ENCODE data around the gene DMPK. TPM values are rescaled to one million over a fixed set of nuclear protein-coding genes. Genes with fewer than 3 reads are reported as not detected.

The DMPK gene
- polyA plus RNA-seq, 1 of the 3 experiments (the other 2 are of a cell fraction), result 92.2 TPM

DNA sequence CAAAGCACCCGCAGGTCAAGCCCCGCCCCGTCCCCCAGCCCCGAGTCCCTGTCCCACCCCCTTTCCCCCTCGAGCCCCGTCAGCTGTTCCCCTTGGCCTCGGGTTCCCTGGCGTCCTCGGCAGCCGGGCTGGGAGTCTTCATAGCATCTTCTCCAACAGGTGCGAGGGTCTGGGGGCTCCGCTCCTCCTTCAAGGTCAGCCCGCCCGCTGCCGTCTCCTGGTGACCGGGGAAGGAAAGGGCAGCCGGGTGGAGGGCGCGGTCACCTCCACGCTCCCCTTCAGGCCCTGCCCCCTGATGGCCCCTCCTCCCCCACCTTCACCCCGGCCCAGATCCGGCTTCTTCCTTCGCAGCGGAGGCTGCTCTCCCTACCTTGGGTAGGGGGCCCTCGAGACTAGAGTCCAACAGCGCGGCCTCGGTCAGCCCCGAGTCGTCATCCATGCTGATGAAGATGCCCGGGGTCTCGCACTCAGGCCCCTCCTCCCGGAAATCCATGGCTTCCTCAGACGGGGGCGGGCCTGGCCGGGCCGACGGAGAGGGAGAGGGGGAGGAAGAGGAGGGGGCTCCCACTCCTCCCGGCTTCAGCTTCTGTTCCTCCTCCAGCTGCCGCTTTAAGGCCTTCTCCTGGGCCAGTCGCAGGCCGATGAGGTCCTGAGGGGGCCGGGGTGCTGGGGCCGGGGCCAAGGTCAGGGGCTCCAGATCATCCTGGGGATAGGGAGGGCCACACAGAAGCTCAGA is 33.4 kb upstream of the DMPK start:
- peak; percentile 62 for DNase-seq
- Histone ChIP-seq H3K36me3 (replicated peaks in 1 of 2; ENCODE audit: control insufficient read depth in 1 of 2, insufficient read depth in 2 of 2, low read length in 1 of 2) (peaks cover 6 to 10% of the 10 kb centered on the region in 2 experiments), H3F3A (replicated peaks; ENCODE audit: insufficient read depth) (peaks cover 9% of the 10 kb centered on the region), H3K4me3 (ENCODE audit: low read depth in 2 of 2, low read length in 1 of 2) (peak overlapping the region in 1 of 2 experiments; percentile 1; a peak in 1 of 4 replicates), H3K9me3 (no peaks in the 10 kb centered on the region), H3K9me2 (no peaks in the 10 kb centered on the region), H3K27ac (ENCODE audit: low read depth in 2 of 2, low read length in 1 of 2) (no peak overlapping the region), H4K20me1 (ENCODE audit: insufficient read depth) (no peaks in the 10 kb centered on the region), H3K4me1 (ENCODE audit: control insufficient read depth in 1 of 2, insufficient read depth in 2 of 2, low read depth in 1 of 2, low read length in 1 of 2) (peaks cover 0 to 9% of the 10 kb centered on the region in 2 experiments; a peak in 1 of 4 replicates), H3K4me2 (no peak overlapping the region), H3K9ac (no peak overlapping the region), H3K27me3 (ENCODE audit: insufficient read depth) (no peaks in the 10 kb centered on the region), H2AFZ (ENCODE audit: low read depth) (no peak overlapping the region), H3K79me2 (ENCODE audit: insufficient read depth) (no peaks in the 10 kb centered on the region)
- TF ChIP-seq MXI1 (IDR thresholded peaks at IDR 0.05; ENCODE audit: low read depth, low read length), result no peak
- TF ChIP-seq, protein P1, sequence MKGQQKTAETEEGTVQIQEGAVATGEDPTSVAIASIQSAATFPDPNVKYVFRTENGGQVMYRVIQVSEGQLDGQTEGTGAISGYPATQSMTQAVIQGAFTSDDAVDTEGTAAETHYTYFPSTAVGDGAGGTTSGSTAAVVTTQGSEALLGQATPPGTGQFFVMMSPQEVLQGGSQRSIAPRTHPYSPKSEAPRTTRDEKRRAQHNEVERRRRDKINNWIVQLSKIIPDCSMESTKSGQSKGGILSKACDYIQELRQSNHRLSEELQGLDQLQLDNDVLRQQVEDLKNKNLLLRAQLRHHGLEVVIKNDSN (IDR thresholded peaks at IDR 0.05; ENCODE audit: borderline replicate concordance, low read depth), result no peak
- TF ChIP-seq IRF3 (IDR thresholded peaks at IDR 0.05; ENCODE audit: low read depth, low read length), result no peak
- no peak for TF ChIP-seq YY1 (IDR thresholded peaks at IDR 0.05; ENCODE audit: low read depth)
- TF ChIP-seq RFX5 (IDR thresholded peaks at IDR 0.05; ENCODE audit: low read length), result no peak
- TF ChIP-seq TAF1 (IDR thresholded peaks at IDR 0.05; ENCODE audit: borderline replicate concordance, low read depth, low read length), result no peak
- no peak for TF ChIP-seq ELF1 (IDR thresholded peaks at IDR 0.05)
- no peak for TF ChIP-seq GABPA (IDR thresholded peaks at IDR 0.05; ENCODE audit: low read depth)
- TF ChIP-seq RAD21 (IDR thresholded peaks at IDR 0.05; ENCODE audit: low read length), result no peak
- TF ChIP-seq NRF1 (IDR thresholded peaks at IDR 0.05; ENCODE audit: low read depth, low read length), result no peak
- no peak for TF ChIP-seq MAX (IDR thresholded peaks at IDR 0.05; ENCODE audit: low read depth)
- TF ChIP-seq, protein P2, sequence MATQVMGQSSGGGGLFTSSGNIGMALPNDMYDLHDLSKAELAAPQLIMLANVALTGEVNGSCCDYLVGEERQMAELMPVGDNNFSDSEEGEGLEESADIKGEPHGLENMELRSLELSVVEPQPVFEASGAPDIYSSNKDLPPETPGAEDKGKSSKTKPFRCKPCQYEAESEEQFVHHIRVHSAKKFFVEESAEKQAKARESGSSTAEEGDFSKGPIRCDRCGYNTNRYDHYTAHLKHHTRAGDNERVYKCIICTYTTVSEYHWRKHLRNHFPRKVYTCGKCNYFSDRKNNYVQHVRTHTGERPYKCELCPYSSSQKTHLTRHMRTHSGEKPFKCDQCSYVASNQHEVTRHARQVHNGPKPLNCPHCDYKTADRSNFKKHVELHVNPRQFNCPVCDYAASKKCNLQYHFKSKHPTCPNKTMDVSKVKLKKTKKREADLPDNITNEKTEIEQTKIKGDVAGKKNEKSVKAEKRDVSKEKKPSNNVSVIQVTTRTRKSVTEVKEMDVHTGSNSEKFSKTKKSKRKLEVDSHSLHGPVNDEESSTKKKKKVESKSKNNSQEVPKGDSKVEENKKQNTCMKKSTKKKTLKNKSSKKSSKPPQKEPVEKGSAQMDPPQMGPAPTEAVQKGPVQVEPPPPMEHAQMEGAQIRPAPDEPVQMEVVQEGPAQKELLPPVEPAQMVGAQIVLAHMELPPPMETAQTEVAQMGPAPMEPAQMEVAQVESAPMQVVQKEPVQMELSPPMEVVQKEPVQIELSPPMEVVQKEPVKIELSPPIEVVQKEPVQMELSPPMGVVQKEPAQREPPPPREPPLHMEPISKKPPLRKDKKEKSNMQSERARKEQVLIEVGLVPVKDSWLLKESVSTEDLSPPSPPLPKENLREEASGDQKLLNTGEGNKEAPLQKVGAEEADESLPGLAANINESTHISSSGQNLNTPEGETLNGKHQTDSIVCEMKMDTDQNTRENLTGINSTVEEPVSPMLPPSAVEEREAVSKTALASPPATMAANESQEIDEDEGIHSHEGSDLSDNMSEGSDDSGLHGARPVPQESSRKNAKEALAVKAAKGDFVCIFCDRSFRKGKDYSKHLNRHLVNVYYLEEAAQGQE (IDR thresholded peaks at IDR 0.05; ENCODE audit: low read depth, low read length), result no peak
- TF ChIP-seq EZH2phosphoT487 (IDR thresholded peaks at IDR 0.05; ENCODE audit: borderline replicate concordance, low read depth), result no peak
- CTCF ChIA-PET, result interaction anchor here (0.8 to 10.4 kb wide), 10 partner anchors 11 to 137 kb away, joined by 3 to 137 read pairs (median 22); partner anchors contain the start of genes IRF2BP1, SIX5 and SYMPK
- 86% methylated on average over 35 of the region's 44 CpGs for WGBS (ENCODE audit: low lambda C conversion rate)
- POLR2A ChIA-PET, result interaction anchor here (1.3 kb wide), 1 partner anchor 66 kb away, joined by 3 read pairs; no protein-coding TSS in a partner anchor
